ENCODE results near the gene RASAL1.

Gene RASAL1

GRCh38 chr12:113056631-113057488, 78.7 kb downstream of the RASAL1 start, which contains the start of gene DTX1:
Gene DTX1 (plus strand): TSS chr12:113056730. CDS start chr12:113058193, 1,463 bp downstream.
- DNase-seq, result peak; percentile 20

DNA sequence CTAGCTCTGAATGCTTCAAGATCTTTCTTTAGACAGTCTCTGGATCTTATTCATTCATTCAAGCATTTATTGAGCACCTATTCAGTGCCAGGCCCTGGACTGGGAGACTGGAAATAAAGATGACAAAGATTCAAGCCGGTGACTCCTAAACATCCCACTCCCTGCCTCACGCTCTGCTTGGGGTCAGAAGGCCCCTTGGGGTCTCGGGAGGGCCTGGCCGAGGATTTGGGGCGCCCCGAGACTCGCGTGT, 79.3 kb downstream of the RASAL1 start:
- no peak for DNase-seq

- no peak for DNase-seq
Observed at GRCh38 chr12:113055594-113056380, 79.8 kb downstream of the RASAL1 start.

DNA sequence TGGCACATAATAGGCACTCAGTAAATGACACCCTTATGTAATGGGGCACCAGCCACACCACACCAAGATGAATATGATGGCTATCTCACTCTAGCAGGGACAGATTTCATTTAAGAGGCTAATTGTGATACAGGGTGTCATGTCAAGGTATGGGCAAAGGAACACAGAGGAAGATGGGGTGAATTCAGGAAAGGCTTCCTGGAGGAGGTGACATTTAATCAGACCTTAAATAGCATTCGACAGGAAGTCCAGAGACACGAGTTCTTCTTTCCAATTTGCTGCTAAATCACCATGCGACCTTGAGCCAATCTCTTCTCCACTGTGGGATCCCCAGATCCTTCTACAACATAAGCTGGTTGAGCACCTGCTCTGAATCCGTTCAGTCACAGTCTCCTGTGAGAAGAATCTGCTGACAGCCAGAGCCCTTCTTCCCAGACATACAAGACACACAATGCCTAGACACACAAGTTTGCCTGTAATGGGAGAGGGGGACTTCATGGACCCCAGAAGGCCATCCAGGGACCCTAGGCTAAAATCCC, 80.5 kb downstream of the RASAL1 start:
- no peak for DNase-seq

DNA sequence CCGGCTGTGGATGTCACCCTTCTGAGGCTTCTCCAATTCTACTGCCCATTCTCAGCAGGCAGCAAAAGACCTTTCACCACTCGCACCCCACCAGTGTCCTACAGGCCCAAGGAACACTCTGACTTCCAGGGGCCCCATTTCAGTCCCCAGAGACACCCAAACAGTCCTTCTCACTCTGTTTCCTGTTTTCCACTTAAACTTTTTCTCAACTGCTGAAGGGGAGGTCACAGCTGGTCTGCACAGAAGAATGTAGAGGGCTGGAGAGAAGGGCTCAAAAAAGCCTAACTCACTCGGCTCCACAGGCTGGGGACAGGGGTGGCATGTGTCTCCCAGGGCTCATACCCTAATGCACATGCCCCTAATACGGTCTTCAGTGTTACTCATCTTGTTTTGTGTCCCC, 83.2 kb downstream of the RASAL1 start:
- DNase-seq, result no peak

- DNase-seq, result no peak
Observed at GRCh38 chr12:113051759-113052158, 83.8 kb downstream of the RASAL1 start.

GRCh38 chr12:113050795-113051194, 84.8 kb downstream of the RASAL1 start:
- DNase-seq, result peak; percentile 20

GRCh38 chr12:113049976-113050742, 85.4 kb downstream of the RASAL1 start:
- no peak for DNase-seq
